Loucy (cell line): Measurements from ENCODE around the gene ICAM4.
"Not testable (repeated sequence)": the region's sequence is repeated elsewhere in the genome, so short reads cannot be mapped to it uniquely, and the experiment has no call there.

Experiments used
- CTCF ChIP-seq: fragments of 200-600 bp; sonication (generic); conservative IDR thresholded peaks from 2 replicates; pipeline ENCODE4 v1.5.1; 2014; ENCODE audit warnings: mild to moderate bottlenecking, antibody characterized with exemption, low read length
- EZH2phosphoT487 ChIP-seq: fragments of 200-600 bp; IDR thresholded peaks from 2 replicates; pipeline ENCODE4 v1.6.1; 2018; ENCODE audit warnings: antibody characterized with exemption, mild to moderate bottlenecking, moderate library complexity, borderline replicate concordance

GRCh38 chr19:10282043-10282442 lies 4.7 kb upstream of the ICAM4 start:
- not testable (repeated sequence) for TF ChIP-seq CTCF, EZH2phosphoT487
